GM21367 (cell line): Measurements from ENCODE around the gene DHX35.
"Not testable (repeated sequence)": the region's sequence is repeated elsewhere in the genome, so short reads cannot be mapped to it uniquely, and the experiment has no call there.

Experiments
- ATAC-seq: cut with Tn5 transposase; IDR thresholded peaks from one replicate; pipeline ENCODE4 v1.9.1; 2021; ENCODE audit not compliant: unreplicated experiment

DHX35 gene

DNA sequence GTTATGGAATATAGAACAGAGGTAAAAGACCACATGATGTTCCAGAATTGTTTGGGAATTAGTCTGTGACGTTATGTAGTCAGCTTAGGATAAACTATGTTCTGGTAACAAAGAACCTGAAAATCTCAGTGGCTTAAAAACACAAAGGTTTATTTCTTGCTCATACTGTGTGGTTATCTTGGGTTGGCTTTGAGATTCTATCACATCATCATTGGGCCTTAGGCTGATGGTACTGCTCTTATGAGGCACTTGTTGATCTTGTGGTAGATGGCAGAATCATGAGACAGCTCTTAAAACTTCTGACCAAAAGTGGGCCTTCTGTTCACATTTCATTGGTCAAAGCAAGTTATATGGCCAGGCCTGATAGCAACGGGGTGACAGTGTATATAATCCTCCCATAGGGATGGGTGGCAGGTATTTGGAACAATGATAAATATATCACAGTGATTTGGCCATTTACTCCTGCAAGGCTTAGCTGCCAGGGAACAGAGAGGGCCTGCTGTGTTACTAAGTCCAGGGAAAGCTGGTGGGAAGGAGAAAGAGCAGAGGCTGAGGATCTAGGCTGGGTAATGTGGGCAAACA is 13.5 kb downstream of the DHX35 start:
- ATAC-seq, result no peak

GRCh38 chr20:38979434-38979833 is 17.3 kb downstream of the DHX35 start:
- no peak for ATAC-seq

DNA sequence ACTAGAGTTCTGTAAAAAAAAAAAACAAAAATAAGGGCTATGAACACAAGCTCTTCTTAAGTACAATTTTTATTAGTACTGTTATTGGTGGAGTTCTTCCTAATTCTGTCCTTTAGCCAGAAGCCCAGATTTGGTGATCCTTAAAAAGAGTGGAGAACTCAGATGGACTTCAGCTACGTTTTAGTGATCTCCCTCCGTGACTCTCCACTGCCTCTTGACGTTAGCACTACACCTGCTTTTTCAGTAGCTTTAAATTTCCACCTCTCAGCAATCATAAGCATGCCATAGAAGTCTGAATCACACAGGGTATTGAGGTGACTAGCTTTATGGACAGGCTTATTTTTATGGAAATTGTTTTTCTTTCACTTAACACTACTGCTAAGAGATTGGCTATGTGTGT is 17.7 kb downstream of the DHX35 start:
- no peak for ATAC-seq

DNA sequence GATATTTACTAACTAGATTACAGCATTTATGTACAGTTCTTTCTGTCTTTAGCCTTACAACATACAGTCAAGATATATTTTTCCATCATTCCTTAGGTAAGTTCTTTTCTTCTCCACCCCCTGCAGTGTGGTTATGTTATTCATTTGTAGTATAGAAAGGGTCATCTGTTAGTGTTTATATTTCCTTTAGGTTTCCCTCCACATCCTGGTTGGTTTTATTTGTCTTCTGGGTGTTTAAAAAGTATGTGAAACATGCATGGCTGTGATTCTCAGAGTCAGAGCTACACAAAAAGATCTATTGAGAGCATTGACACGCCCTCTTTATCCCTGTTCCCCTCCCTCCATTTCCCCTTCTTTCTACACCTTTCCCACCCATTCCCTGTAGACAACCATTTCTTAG is 20.1 kb downstream of the DHX35 start:
- no peak for ATAC-seq

DNA sequence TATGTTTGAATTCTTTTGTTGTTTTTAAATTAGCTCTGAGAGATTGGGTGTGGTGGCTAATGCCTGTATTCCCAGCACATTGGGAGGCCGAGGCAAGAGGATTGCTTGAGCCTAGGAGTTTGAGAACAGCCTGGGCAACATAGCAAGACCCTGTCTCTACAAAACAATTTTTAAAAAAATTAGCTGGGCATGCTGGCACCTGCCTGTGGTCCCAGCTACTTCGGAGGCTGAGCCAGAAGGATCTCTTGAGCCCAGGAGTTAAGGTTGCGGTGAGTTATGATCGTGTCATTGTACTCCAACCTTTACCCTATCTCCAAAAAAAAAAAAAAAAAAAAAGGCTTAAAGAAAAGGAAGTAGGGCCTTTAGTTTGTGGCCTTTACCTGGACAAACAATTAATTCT is 22.9 kb downstream of the DHX35 start:
- no peak for ATAC-seq

DNA sequence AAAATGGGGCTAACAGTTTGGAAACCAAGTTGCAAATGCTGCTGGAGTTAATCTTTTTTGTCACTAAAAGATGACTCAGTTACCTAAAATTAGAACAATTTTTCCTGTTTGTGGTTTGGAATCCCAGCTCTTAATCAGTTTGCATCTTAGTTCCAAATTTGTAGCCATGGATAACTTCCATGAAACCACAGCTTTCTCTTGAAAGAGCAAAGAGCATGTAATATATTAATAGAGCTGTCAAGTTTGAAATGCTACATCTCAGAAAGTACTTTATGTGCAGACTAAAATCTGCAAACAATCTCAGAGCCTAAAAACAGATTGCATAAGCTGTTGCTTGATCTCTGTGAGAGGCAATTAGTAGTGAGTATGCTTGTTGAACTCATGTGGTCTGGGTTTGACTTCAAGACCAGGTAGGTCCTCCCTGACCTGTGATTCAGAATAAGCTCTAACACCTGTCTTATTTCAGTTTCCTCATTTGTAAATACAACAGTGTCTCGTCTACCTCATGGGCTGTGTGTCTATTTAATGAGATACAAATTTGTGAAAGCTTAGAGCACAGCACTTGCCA is 23.5 kb downstream of the DHX35 start:
- ATAC-seq, result no peak

DNA sequence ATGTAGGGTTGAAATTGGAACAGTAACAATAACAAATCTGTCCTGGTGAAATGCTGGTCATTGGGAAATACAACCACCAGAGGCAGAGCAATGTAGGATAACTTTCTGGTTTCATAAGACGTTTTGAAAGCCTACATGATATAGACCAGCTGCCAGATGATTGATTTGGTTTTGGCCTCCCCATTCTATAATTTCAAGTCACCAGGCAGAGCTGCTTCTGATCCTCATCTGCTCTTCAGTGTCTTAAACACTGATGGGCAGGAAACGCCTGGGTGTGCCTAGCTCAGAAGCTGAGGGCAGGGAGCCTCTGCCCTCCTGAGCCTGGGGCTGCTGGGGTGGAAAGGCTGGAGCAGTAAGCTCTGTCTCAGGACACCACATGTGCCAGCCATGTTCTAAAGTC is 24.5 kb downstream of the DHX35 start:
- no peak for ATAC-seq

GRCh38 chr20:38987777-38988176 is 25.6 kb downstream of the DHX35 start:
- ATAC-seq, result peak; percentile 75

DNA sequence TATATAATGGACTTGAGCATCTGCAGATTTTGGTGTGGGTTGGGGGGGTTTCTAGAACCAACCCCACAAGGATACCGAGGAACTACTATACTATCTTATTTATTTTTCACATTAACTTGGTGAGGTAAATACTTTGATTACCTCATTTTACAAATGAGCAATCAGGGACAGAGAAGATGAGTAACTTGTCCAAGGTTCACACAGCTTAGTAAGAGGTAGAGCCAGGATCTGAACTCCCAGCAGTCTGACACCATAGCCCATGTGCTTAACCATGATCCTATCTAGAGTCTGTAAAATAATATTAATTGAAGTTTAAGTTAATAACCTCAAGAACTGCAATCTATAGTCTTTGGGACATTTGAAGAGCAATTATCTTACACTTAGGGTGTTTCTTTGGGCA is 28.6 kb downstream of the DHX35 start:
- ATAC-seq, result no peak

DNA sequence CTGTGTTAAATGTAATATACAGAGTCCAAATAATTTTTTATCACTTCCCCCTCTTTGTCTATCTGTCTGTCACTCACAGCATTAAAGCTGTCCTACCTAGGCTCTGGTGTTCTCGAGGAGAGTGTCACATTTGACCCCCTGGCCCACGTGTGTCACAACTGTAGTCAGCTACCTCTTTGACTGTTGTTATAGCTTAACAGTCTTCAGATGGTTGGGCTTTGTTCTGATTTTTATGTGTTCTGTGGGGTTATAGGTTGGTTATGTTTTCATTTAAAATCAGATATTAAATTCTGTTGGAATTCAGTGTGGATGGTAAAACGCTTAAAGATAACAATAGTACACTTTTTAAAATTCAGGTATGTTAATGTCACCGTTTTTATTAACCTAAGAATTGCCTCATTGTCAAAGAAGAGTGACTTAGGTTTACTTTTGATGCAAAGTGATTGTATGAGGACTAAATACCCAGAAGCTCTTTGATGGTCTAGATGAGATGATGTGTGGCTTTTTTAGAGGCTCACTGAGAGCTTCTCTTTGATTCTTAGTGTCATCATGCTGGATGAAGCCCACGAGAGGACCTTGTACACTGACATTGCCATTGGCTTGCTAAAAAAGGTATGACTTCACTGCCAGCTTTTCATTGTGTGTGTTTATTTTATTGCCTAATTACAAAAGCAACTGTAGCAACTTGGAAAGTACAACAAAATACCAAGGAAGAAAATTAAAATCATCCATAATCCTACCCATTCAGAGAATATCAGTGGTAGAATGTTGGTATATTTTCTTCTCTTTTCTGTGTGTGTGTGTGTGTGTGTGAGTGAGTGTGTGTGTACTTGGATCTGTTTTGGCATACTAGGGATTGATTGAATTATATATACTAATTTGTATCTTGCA is 29.9 kb downstream of the DHX35 start:
- no peak for ATAC-seq

- no peak for ATAC-seq
Observed at GRCh38 chr20:38995536-38996044, 33.4 kb downstream of the DHX35 start.

DNA sequence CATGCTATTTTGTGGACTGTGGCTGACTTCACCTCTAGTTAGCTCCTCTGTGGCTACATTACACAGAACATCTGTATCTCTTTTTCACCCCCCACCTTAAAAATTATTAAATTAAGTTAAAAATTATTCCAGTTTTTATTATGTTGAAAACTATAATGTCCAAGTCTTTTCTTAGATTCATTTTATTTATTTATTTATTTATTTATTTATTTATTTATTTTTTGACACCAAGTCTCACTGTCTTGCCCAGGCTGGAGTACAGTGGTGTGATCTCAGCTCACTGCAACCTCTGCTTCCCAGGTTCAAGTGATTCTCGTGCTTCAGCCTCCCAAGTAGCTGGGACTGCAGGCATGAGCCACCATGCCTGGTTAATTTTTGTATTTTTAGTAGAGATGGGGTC is 34.7 kb downstream of the DHX35 start:
- not testable (repeated sequence) for ATAC-seq

GRCh38 chr20:38997622-38998021 is 35.5 kb downstream of the DHX35 start:
- ATAC-seq, result peak; percentile 78

DNA sequence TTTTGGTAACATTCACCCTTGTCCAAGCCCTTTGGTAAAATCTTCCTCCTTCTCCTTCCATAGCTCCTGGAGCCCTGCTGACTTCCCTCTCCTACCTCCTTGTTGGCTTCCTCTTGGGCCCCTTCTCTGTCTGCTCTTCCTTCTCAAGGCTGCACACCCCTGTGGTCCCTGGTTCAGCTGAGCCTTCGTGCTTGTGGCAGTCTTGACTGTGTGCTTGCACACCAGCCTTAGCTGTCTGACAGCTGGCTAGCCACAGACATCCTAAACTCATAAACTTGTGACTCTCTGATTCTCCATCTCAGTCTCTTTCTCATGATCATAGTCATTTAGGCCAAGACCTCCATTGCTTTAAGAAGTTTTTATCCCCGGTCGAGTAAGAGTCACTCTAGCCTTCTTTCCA is 37.1 kb downstream of the DHX35 start:
- no peak for ATAC-seq

DNA sequence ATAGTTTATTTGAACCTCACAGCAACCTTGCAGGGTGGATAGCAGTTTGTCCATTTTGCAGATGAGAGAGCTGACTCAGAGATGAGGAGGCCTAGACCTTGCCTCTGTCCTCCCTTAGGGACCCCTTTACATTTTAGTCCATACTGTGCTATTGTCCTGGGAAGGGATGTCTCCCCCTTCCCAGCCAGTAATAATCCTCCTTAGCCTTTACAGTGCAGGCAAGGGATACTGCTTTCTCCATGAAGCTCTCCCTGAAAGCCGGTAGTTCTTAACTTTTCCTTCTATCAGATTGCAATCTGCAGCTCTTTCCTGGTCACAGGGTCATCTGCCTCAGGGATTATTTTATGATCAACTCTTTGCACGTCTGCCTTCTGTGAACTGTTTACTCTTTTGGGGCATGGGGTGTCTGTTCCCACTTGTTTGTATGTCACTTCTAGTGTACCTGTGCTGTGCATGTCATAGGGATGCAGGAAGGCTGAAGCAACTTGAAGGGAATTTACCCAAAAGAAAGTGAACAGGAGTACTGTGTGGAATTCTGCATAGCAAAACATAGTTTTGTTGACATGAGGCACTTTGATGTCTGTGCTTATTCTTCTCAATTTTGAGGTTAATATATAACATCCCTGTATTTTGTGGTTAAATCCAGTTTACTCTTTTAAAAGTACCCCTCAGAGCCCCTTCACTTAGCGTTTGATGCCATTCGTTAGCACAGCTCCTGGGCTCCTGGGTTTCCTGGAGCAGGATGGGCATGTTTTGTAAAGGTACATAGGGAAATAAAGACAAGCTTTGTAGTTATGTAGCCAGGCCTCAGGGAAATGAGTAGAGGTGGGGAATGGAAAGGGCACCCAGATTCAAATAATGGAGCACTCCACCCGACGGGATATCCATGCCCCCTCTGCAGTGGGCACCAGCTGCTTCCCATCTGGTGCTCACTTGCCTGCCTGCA is 38.1 kb downstream of the DHX35 start:
- no peak for ATAC-seq

- no peak for ATAC-seq
Observed at GRCh38 chr20:39004508-39004907, 42.4 kb downstream of the DHX35 start.

GRCh38 chr20:39009348-39009747 is 47.2 kb downstream of the DHX35 start:
- no peak for ATAC-seq

DNA sequence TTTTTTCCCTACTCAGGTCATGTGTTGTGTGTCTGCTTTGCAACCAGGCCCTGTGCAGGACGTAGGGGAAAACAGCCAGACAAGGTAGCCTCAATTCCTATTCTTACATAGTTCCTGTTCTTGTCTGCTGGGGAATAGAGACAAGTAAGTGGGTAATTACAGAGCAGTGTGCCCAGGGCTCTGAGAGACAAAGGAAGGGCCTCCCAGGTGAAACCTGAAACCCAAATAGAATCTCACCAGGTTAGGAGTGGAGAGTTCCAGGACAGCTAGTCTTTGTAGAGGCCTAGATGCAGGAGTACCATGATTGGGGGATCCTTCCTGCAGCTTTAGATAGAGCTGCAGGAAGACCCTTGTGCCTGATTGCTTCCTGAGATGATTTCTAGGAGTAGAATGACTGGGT is 48.4 kb downstream of the DHX35 start:
- no peak for ATAC-seq

DNA sequence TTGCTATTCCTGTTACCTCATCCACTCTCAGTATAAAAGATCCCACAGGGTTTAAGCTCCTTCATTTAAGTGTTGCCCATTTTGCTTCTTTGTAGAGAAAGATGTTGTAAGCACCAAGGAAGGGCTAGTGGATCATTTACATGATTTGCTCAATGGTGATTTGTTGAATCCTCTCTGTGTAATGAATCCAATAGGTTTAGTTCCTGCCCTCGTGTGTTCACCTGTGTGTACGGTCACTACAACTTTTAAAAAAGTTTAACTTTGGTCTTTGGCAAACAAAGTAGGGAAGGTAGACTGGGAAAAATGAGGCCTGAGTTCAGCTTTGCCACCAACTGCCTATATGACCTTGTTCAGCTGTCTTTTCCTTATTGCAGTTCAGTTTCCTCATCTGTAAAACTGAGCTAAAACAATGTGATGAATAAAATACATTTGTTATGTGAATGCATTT is 51.5 kb downstream of the DHX35 start:
- no peak for ATAC-seq

GRCh38 chr20:39016041-39016440 is 53.9 kb downstream of the DHX35 start:
- ATAC-seq, result no peak

- no peak for ATAC-seq
Observed at GRCh38 chr20:39016506-39016905, 54.4 kb downstream of the DHX35 start.
